ENCODE measurements around the gene ZNF408. TPM values are rescaled to one million over a fixed set of nuclear protein-coding genes. Genes with fewer than 3 reads are reported as not detected.

Gene ZNF408
- total RNA-seq, 4 donors from 2014 or later: 0.88 to 10.5 (median 8.0) TPM

DNA sequence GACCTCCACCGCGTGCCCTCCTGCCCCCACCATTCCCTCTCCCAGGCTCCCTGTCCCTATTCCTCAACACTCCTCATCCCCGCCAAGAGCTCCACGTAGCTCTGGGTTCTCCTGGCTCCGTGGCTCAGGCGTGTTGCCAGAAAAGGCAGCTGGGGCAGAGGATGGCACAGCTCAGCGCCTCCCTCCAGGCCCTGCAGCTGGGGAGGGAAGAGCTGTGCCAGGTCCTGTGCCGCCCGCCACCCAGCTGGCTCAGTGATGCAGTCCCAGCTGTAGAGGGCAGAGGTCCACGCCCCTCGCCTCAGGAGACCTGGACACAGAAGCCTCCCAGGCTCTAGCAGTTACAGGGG is 4.6 kb upstream of the ZNF408 start:
- no peak for TF ChIP-seq POLR2A (IDR thresholded peaks at IDR 0.05)
- TF ChIP-seq, protein P1, sequence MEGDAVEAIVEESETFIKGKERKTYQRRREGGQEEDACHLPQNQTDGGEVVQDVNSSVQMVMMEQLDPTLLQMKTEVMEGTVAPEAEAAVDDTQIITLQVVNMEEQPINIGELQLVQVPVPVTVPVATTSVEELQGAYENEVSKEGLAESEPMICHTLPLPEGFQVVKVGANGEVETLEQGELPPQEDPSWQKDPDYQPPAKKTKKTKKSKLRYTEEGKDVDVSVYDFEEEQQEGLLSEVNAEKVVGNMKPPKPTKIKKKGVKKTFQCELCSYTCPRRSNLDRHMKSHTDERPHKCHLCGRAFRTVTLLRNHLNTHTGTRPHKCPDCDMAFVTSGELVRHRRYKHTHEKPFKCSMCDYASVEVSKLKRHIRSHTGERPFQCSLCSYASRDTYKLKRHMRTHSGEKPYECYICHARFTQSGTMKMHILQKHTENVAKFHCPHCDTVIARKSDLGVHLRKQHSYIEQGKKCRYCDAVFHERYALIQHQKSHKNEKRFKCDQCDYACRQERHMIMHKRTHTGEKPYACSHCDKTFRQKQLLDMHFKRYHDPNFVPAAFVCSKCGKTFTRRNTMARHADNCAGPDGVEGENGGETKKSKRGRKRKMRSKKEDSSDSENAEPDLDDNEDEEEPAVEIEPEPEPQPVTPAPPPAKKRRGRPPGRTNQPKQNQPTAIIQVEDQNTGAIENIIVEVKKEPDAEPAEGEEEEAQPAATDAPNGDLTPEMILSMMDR (IDR thresholded peaks at IDR 0.05): no peak
- intact Hi-C loops (cut with DNase I; ENCODE audit: low total_unique reads): no loop called here

DNA sequence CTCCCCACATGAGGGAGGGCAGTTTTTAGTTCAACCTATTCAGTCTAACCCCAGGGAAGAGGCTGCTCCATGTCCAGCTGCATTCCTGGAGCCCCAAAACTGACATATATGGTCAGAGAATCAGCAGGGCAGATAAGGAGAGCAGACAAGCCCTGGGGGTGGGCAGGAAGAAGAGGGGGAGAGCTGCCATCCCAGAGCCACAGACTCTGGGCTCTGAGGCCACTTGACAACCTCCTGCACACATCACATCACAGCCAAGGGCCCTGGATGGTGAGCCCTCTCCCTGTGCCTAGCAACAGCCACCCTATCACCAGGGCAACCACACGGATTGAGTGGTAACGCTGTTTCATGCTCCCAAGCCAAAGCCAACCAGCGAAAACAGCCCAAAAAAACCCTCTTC is 3.5 kb upstream of the ZNF408 start:
- Histone ChIP-seq H3K36me3 (no peaks in the 10 kb centered on the region), H3K4me3 (no peak overlapping the region), H3K27me3 (no peaks in the 10 kb centered on the region), H3K9me3 (no peaks in the 10 kb centered on the region), H3K4me1 (peaks cover 22 to 43% of the 10 kb centered on the region in 2 donors), H3K27ac (peak overlapping the region; percentile 25 to 89)
- DNase-seq: no peak
- intact Hi-C loops (cut with DNase I; ENCODE audit: low total_unique reads): no loop called here
- no peak for TF ChIP-seq POLR2A (IDR thresholded peaks at IDR 0.05)
- TF ChIP-seq, protein P1 (IDR thresholded peaks at IDR 0.05): no peak

More for the DNA sequence above, 4.6 kb upstream of the ZNF408 start:
- Histone ChIP-seq H3K4me3 (no peak overlapping the region), H3K4me1 (peaks cover 16 to 43% of the 10 kb centered on the region in 2 donors), H3K27me3 (no peaks in the 10 kb centered on the region), H3K9me3 (no peaks in the 10 kb centered on the region), H3K36me3 (no peaks in the 10 kb centered on the region), H3K27ac (peak overlapping the region; percentile 39 to 89)
- no peak for DNase-seq

DNA sequence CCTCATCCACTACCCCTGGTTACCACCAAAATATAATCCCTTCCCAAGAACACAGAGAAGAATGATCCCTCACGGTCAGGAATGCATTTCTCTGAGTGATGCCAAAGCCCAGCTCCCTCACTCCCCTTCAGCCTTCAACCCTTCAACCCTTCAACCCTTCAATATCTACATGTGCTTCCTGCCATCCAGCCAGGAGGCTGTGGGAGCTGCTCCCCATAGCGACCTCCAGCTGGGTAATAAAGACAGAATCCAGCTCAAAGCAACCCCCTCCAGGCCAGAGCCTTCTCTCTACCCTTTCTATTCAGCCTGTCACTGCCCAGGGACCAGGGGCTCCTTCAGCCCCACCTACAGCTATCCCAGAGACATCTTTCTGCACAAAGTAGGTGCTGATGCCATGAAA is 3.1 kb upstream of the ZNF408 start:
- DNase-seq: no peak
- Histone ChIP-seq H3K27ac (peak overlapping the region; percentile 25 to 89), H3K4me3 (no peak overlapping the region), H3K36me3 (no peaks in the 10 kb centered on the region), H3K27me3 (no peaks in the 10 kb centered on the region), H3K4me1 (peaks cover 24 to 43% of the 10 kb centered on the region in 2 donors), H3K9me3 (no peaks in the 10 kb centered on the region)
- TF ChIP-seq, protein P1 (IDR thresholded peaks at IDR 0.05): no peak
- TF ChIP-seq POLR2A (IDR thresholded peaks at IDR 0.05): no peak
- intact Hi-C loops (cut with DNase I; ENCODE audit: low total_unique reads): no loop called here

DNA sequence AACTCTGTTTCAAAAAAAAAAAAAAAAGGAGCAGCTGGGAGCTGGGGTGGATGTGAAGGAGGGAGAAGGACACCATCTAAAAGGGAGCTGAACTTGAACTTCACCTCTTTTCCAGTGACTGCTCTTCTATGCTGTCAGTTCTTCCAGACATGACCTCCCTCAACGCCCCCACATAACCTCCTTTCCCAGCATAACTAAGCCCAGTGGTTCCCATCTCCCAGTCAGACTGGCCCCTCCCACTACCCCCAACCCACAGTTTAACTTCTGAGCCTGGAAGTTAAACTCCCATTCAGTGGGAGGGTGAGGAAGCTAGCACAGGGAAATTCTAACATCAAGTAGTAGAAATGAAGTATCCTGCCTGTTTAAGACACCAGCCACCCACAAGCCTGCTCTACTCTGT is 2.2 kb upstream of the ZNF408 start:
- Histone ChIP-seq H3K27ac (peak overlapping the region in 1 of 2 donors; percentile 89), H3K4me3 (peak overlapping the region in 1 of 2 donors; percentile 82), H3K36me3 (no peaks in the 10 kb centered on the region), H3K4me1 (peaks cover 24 to 43% of the 10 kb centered on the region in 2 donors), H3K9me3 (no peaks in the 10 kb centered on the region), H3K27me3 (no peaks in the 10 kb centered on the region)
- TF ChIP-seq POLR2A (IDR thresholded peaks at IDR 0.05): no peak
- TF ChIP-seq, protein P1 (IDR thresholded peaks at IDR 0.05): no peak
- intact Hi-C loops (cut with DNase I; ENCODE audit: low total_unique reads): no loop called here
- DNase-seq: no peak

DNA sequence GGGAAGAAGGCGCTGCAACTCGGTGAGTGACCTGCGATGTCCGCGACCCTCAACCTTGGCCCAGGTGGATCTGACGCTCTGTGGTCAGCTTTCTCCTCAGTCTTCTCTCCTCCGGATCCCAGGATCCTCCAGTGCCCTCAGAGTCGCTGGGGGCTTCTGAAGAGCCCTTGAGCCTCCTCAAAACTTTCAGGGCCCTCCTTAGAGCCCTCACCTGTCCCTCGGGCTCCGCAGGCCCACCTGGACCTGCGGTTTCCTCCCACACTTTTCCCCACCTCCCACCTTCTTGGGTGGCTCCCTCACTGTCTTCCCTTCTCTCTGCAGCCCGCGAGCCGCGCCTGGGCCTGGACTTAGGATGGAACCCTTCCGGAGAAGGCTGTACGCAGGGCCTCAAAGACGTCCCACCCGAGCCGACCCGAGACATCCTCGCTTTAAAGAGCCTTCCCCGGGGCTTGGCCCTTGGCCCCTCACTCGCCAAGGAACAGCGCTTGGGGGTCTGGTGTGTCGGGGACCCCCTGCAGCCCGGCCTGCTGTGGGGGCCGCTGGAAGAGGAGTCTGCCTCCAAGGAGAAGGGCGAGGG is 335 bp downstream of the ZNF408 start:
- no peaks in the 10 kb centered on the region for H3K36me3 ChIP-seq
- peak overlapping the region; percentile 82 to 92 for H3K4me3 ChIP-seq
- H3K27ac ChIP-seq: peak overlapping the region; percentile 89 to 96
- no peaks in the 10 kb centered on the region for H3K27me3 ChIP-seq
- intact Hi-C loops (cut with DNase I; ENCODE audit: low total_unique reads): no loop called here
- peaks cover 24% of the 10 kb centered on the region in 2 donors for H3K4me1 ChIP-seq
- no peaks in the 10 kb centered on the region for H3K9me3 ChIP-seq
- no peak for TF ChIP-seq POLR2A (IDR thresholded peaks at IDR 0.05)
- TF ChIP-seq, protein P1 (IDR thresholded peaks at IDR 0.05): no peak
- DNase-seq: no peak
